Activated T-helper 1 cell treated with anti-CD3 and anti-CD28 coated beads, Interleukin-12 subunit alpha, Interleukin-12 subunit beta, Interleukin-2, Interleukin-4 antibody, amounts not matched to agents 30 ng/mL and 10 ng/mL and 1 ng/mL, durations not matched to agents 14 hours and 24 hours and 36 hours (primary cell): Measurements from ENCODE around the gene EGFR. TPM values are rescaled to one million over a fixed set of nuclear protein-coding genes. Genes with fewer than 3 reads are reported as not detected.

ENCODE experiments used
- DNase-seq: peaks from one replicate; pipeline ENCODE4 v3.0.0; 2021; ENCODE audit warnings: low spot score
- H3K27ac Mint-ChIP-seq: one replicate; pipeline ENCODE4 v1.8.0; 2021; ENCODE audit warnings: mild to moderate bottlenecking, mixed read lengths
- H3K27me3 Mint-ChIP-seq: one replicate; pipeline ENCODE4 v1.8.0; 2022; ENCODE audit warnings: mild to moderate bottlenecking, moderate library complexity, mixed read lengths; ENCODE audit not compliant: insufficient read depth
- H3K36me3 Mint-ChIP-seq: one replicate; pipeline ENCODE4 v1.8.0; 2021; ENCODE audit warnings: low read depth, mixed read lengths
- H3K4me1 Mint-ChIP-seq: one replicate; pipeline ENCODE4 v1.8.0; 2021; ENCODE audit warnings: low read depth, mixed read lengths
- H3K4me3 Mint-ChIP-seq: one replicate; pipeline ENCODE4 v1.8.0; 2021; ENCODE audit warnings: mild to moderate bottlenecking, moderate library complexity, mixed read lengths
- H3K9me3 Mint-ChIP-seq: one replicate; pipeline ENCODE4 v1.8.0; 2021; ENCODE audit warnings: mixed read lengths
- intact Hi-C: fragments of 100-400 bp; cut with micrococcal nuclease; formaldehyde crosslinking; loops from one replicate; pipeline ENCODE4 v1.15.1; 2024
- total RNA-seq: library from RNA; stranded (reverse); gene quantifications from 2 replicates; pipeline ENCODE4 v1.2.3, GENCODE V29; 2022

Gene EGFR
- total RNA-seq, 1 donor from 2014 or later, result 0.10 TPM

- Mint-ChIP-seq H3K4me3 (peak overlapping the region; percentile 52), H3K27ac (peak overlapping the region; percentile 51)
Measured at GRCh38 chr7:55086413-55087201, 67.8 kb downstream of the EGFR start.

GRCh38 chr7:55087521-55087961 is 68.7 kb downstream of the EGFR start:
- intact Hi-C loops, result loop anchor here (2.0 kb wide), 4 partner anchors 15 to 445 kb away; no protein-coding TSS in a partner anchor

More at GRCh38 chr7:55086413-55087201, 67.8 kb downstream of the EGFR start:
- peaks cover 29% of the 10 kb centered on the region for H3K27me3 Mint-ChIP-seq
- H3K9me3 Mint-ChIP-seq, result no peaks in the 10 kb centered on the region
- DNase-seq, result no peak
- intact Hi-C loops, result loop anchor here (1.0 to 2.0 kb wide), 5 partner anchors 14 to 446 kb away; no protein-coding TSS in a partner anchor
- no peaks in the 10 kb centered on the region for H3K36me3 Mint-ChIP-seq
- H3K4me1 Mint-ChIP-seq, result peaks cover 25% of the 10 kb centered on the region

GRCh38 chr7:55088107-55088506 is 69.3 kb downstream of the EGFR start:
- intact Hi-C loops, result no loop called here
- no peak for DNase-seq
- H3K4me3 Mint-ChIP-seq, result no peak overlapping the region
- H3K27ac Mint-ChIP-seq, result no peak overlapping the region
- H3K27me3 Mint-ChIP-seq, result peaks cover 33% of the 10 kb centered on the region
- H3K9me3 Mint-ChIP-seq, result no peaks in the 10 kb centered on the region
- peaks cover 25% of the 10 kb centered on the region for H3K4me1 Mint-ChIP-seq
- H3K36me3 Mint-ChIP-seq, result no peaks in the 10 kb centered on the region

More at GRCh38 chr7:55087521-55087961, 68.7 kb downstream of the EGFR start:
- no peaks in the 10 kb centered on the region for H3K9me3 Mint-ChIP-seq
- peaks cover 25% of the 10 kb centered on the region for H3K4me1 Mint-ChIP-seq
- no peak for DNase-seq
- H3K4me3 Mint-ChIP-seq, result no peak overlapping the region
- H3K27me3 Mint-ChIP-seq, result peaks cover 34% of the 10 kb centered on the region
- no peak overlapping the region for H3K27ac Mint-ChIP-seq
- H3K36me3 Mint-ChIP-seq, result no peaks in the 10 kb centered on the region

- Mint-ChIP-seq H3K27me3 (peaks cover 33% of the 10 kb centered on the region), H3K9me3 (no peaks in the 10 kb centered on the region), H3K36me3 (no peaks in the 10 kb centered on the region), H3K4me1 (peaks cover 25% of the 10 kb centered on the region), H3K4me3 (no peak overlapping the region), H3K27ac (no peak overlapping the region)
- intact Hi-C loops, result no loop called here
- DNase-seq, result no peak
Measured at GRCh38 chr7:55088620-55089019, 69.8 kb downstream of the EGFR start.

- no peak overlapping the region for H3K27ac Mint-ChIP-seq
- no peak for DNase-seq
- H3K36me3 Mint-ChIP-seq, result no peaks in the 10 kb centered on the region
- H3K4me1 Mint-ChIP-seq, result peaks cover 7% of the 10 kb centered on the region
- H3K4me3 Mint-ChIP-seq, result no peak overlapping the region
- H3K9me3 Mint-ChIP-seq, result no peaks in the 10 kb centered on the region
- peaks cover 20% of the 10 kb centered on the region for H3K27me3 Mint-ChIP-seq
- intact Hi-C loops, result no loop called here
Measured at GRCh38 chr7:55092186-55092974, 73.6 kb downstream of the EGFR start.

GRCh38 chr7:55092975-55093373 is 74.2 kb downstream of the EGFR start:
- Mint-ChIP-seq H3K4me1 (peaks cover under 1% of the 10 kb centered on the region), H3K36me3 (no peaks in the 10 kb centered on the region), H3K27ac (no peak overlapping the region), H3K9me3 (no peaks in the 10 kb centered on the region), H3K27me3 (peaks cover 22% of the 10 kb centered on the region), H3K4me3 (no peak overlapping the region)
- intact Hi-C loops, result no loop called here
- no peak for DNase-seq

GRCh38 chr7:55093674-55094073 is 74.9 kb downstream of the EGFR start:
- H3K36me3 Mint-ChIP-seq, result no peaks in the 10 kb centered on the region
- H3K27me3 Mint-ChIP-seq, result peaks cover 22% of the 10 kb centered on the region
- no peak overlapping the region for H3K4me3 Mint-ChIP-seq
- no peak for DNase-seq
- intact Hi-C loops, result no loop called here
- no peaks in the 10 kb centered on the region for H3K9me3 Mint-ChIP-seq
- H3K4me1 Mint-ChIP-seq, result no peaks in the 10 kb centered on the region
- no peak overlapping the region for H3K27ac Mint-ChIP-seq

GRCh38 chr7:55094092-55094690 is 75.4 kb downstream of the EGFR start:
- no peak for DNase-seq
- Mint-ChIP-seq H3K4me3 (no peak overlapping the region), H3K27ac (no peak overlapping the region), H3K9me3 (no peaks in the 10 kb centered on the region), H3K36me3 (no peaks in the 10 kb centered on the region), H3K27me3 (peaks cover 26% of the 10 kb centered on the region), H3K4me1 (no peaks in the 10 kb centered on the region)
- intact Hi-C loops, result no loop called here

- Mint-ChIP-seq H3K4me1 (no peaks in the 10 kb centered on the region), H3K4me3 (no peak overlapping the region), H3K9me3 (no peaks in the 10 kb centered on the region), H3K27ac (no peak overlapping the region), H3K36me3 (no peaks in the 10 kb centered on the region), H3K27me3 (peaks cover 22% of the 10 kb centered on the region)
- no peak for DNase-seq
- intact Hi-C loops, result no loop called here
Measured at GRCh38 chr7:55095672-55096071, 76.9 kb downstream of the EGFR start.

GRCh38 chr7:55096323-55096722 is 77.5 kb downstream of the EGFR start:
- Mint-ChIP-seq H3K36me3 (no peaks in the 10 kb centered on the region), H3K27ac (no peak overlapping the region), H3K4me3 (no peak overlapping the region)

GRCh38 chr7:55097100-55097499 is 78.3 kb downstream of the EGFR start:
- Mint-ChIP-seq H3K36me3 (no peaks in the 10 kb centered on the region), H3K4me3 (no peak overlapping the region), H3K27me3 (peaks cover 22% of the 10 kb centered on the region), H3K27ac (no peak overlapping the region), H3K9me3 (no peaks in the 10 kb centered on the region), H3K4me1 (no peaks in the 10 kb centered on the region)
- intact Hi-C loops, result no loop called here
- DNase-seq, result no peak

More at GRCh38 chr7:55096323-55096722, 77.5 kb downstream of the EGFR start:
- H3K9me3 Mint-ChIP-seq, result no peaks in the 10 kb centered on the region
- intact Hi-C loops, result no loop called here
- H3K4me1 Mint-ChIP-seq, result no peaks in the 10 kb centered on the region
- H3K27me3 Mint-ChIP-seq, result peaks cover 21% of the 10 kb centered on the region
- no peak for DNase-seq

- Mint-ChIP-seq H3K27me3 (peaks cover 27% of the 10 kb centered on the region), H3K4me3 (no peak overlapping the region), H3K4me1 (no peaks in the 10 kb centered on the region), H3K36me3 (no peaks in the 10 kb centered on the region), H3K9me3 (no peaks in the 10 kb centered on the region), H3K27ac (no peak overlapping the region)
- intact Hi-C loops, result no loop called here
- no peak for DNase-seq
Measured at GRCh38 chr7:55099066-55099820, 80.4 kb downstream of the EGFR start.
